GM13977 (cell line): ENCODE data around the gene SPAG9.

ENCODE experiments used
- DNase-seq: peaks from one replicate; pipeline ENCODE4 v3.0.0; 2012; ENCODE audit warnings: low spot score
- CTCF ChIP-seq: IDR thresholded peaks from 2 replicates; pipeline ENCODE4 v1.5.1; 2012; ENCODE audit warnings: mild to moderate bottlenecking, control low read depth; ENCODE audit not compliant: insufficient read depth; ENCODE audit errors: extremely low read depth, missing control alignments
- in situ Hi-C: fragments of 300-500 bp; cut with MboI; formaldehyde crosslinking; loops from one replicate; pipeline ENCODE4 v1.12.0; 2022; ENCODE audit warnings: low sequenced_read_pairs, low pct_unique_long_range_greater_than_20kb, mixed read lengths, inconsistent platforms; ENCODE audit not compliant: unreplicated experiment

The SPAG9 gene

GRCh38 chr17:50928646-50929045 is 192.0 kb downstream of the SPAG9 start:
- DNase-seq, result no peak
- in situ Hi-C loops, result no loop called here
- no peak for TF ChIP-seq CTCF

GRCh38 chr17:50927287-50927686 is 193.4 kb downstream of the SPAG9 start:
- TF ChIP-seq CTCF, result no peak
- no peak for DNase-seq
- in situ Hi-C loops, result no loop called here

- no peak for TF ChIP-seq CTCF
- in situ Hi-C loops, result no loop called here
- no peak for DNase-seq
Observed at GRCh38 chr17:50926523-50926922, 194.1 kb downstream of the SPAG9 start.

GRCh38 chr17:50925296-50925891 is 195.3 kb downstream of the SPAG9 start:
- no peak for TF ChIP-seq CTCF
- in situ Hi-C loops, result no loop called here
- DNase-seq, result no peak

- TF ChIP-seq CTCF, result no peak
- in situ Hi-C loops, result no loop called here
- no peak for DNase-seq
Observed at GRCh38 chr17:50924800-50925199, 195.9 kb downstream of the SPAG9 start.

- no peak for TF ChIP-seq CTCF
- in situ Hi-C loops, result no loop called here
- DNase-seq, result no peak
Observed at GRCh38 chr17:50924300-50924699, 196.4 kb downstream of the SPAG9 start.

- no peak for TF ChIP-seq CTCF
- DNase-seq, result no peak
- in situ Hi-C loops, result no loop called here
Observed at GRCh38 chr17:50923611-50924010, 197.1 kb downstream of the SPAG9 start.
